Measurements from ENCODE around the gene NUB1. TPM values are rescaled to one million over a fixed set of nuclear protein-coding genes. Genes with fewer than 3 reads are reported as not detected.

The NUB1 gene
- total RNA-seq, 2 donors from 2014 or later = 36.8 to 43.8 TPM

GRCh38 chr7:151426441-151426903 is 84.9 kb downstream of the NUB1 start:
- H3K4me1 ChIP-seq = peaks cover 15% of the 10 kb centered on the region

GRCh38 chr7:151426904-151427704 is 85.5 kb downstream of the NUB1 start:
- H3K27ac ChIP-seq = peak overlapping the region in 1 of 4 donors; percentile 31
- DNase-seq (no peak), ATAC-seq (no peak)
- H3K4me1 ChIP-seq = peaks cover 15% of the 10 kb centered on the region
- H3K36me3 ChIP-seq (replicated peaks in 1 of 2; ENCODE audit: insufficient read depth in 1 of 2, low read depth in 2 of 2) = no peaks in the 10 kb centered on the region
- H3K4me3 ChIP-seq = no peak overlapping the region
- H3K27me3 ChIP-seq = no peaks in the 10 kb centered on the region
- intact Hi-C loops (cut with DNase I) = no loop called here
- 70 to 86% methylated on average over 9 to 22 of the region's 23 CpGs for WGBS, 2 donors
- TF ChIP-seq CTCF (IDR thresholded peaks at IDR 0.05) (no peak), POLR2A (IDR thresholded peaks at IDR 0.05) (no peak)
- no peaks in the 10 kb centered on the region for H3K9me3 ChIP-seq

More at GRCh38 chr7:151426441-151426903, 84.9 kb downstream of the NUB1 start:
- Histone ChIP-seq H3K27me3 (no peaks in the 10 kb centered on the region), H3K27ac (peak overlapping the region in 1 of 4 donors; percentile 31), H3K36me3 (replicated peaks in 1 of 2; ENCODE audit: insufficient read depth in 1 of 2, low read depth in 2 of 2) (no peaks in the 10 kb centered on the region), H3K4me3 (no peak overlapping the region), H3K9me3 (no peaks in the 10 kb centered on the region)
- DNase-seq (peak in 3 of 4 donors; percentile 47 to 61 (median 57)), ATAC-seq (peak; percentile 30)
- TF ChIP-seq CTCF (IDR thresholded peaks at IDR 0.05) (no peak), POLR2A (IDR thresholded peaks at IDR 0.05) (no peak)
- 72 to 84% methylated on average over 13 to 14 of the region's 14 CpGs for WGBS, 2 donors
- intact Hi-C loops (cut with DNase I) = no loop called here

GRCh38 chr7:151427705-151428377 is 86.2 kb downstream of the NUB1 start:
- DNase-seq = no peak
- Histone ChIP-seq H3K4me3 (no peak overlapping the region), H3K27ac (peak overlapping the region in 1 of 4 donors; percentile 20), H3K4me1 (peaks cover 15% of the 10 kb centered on the region), H3K27me3 (no peaks in the 10 kb centered on the region), H3K36me3 (replicated peaks in 1 of 2; ENCODE audit: insufficient read depth in 1 of 2, low read depth in 2 of 2) (no peaks in the 10 kb centered on the region), H3K9me3 (no peaks in the 10 kb centered on the region)
- no peak for TF ChIP-seq CTCF (IDR thresholded peaks at IDR 0.05)
- no peak for TF ChIP-seq POLR2A (IDR thresholded peaks at IDR 0.05)
- intact Hi-C loops (cut with DNase I) = no loop called here
- ATAC-seq = no peak
- WGBS, 2 donors = 52 to 55% methylated on average over 10 of the region's 10 CpGs

Other genes starting within 250 kb of the NUB1 start
- gene GBX1, start 174.1 kb upstream of the NUB1 start, total RNA-seq = not detected
- gene ASB10, start 154.6 kb upstream of the NUB1 start, total RNA-seq = not detected
- not detected for gene H2BK1, start 131.3 kb upstream of the NUB1 start, total RNA-seq
- 10 to 100 TPM; 11.9 to 13.5 TPM for gene ABCF2, start 114.6 kb upstream of the NUB1 start, total RNA-seq
- 10 to 100 TPM; 24.4 to 52.1 TPM for gene CHPF2, start 109.3 kb upstream of the NUB1 start, total RNA-seq
- 10 to 100 TPM; 22.3 to 37.2 TPM for gene SMARCD3, start 93.1 kb upstream of the NUB1 start, total RNA-seq
- gene WDR86, start 68.2 kb downstream of the NUB1 start, total RNA-seq = 10 to 100 TPM in 1 of 2 donors, 1 to 10 TPM in 1; 3.9 to 11.2 TPM
- gene CRYGN, start 98.3 kb downstream of the NUB1 start, total RNA-seq = not detected
- 10 to 100 TPM; 44.9 to 91.0 TPM for gene RHEB, start 178.1 kb downstream of the NUB1 start, total RNA-seq